ENCODE results near the gene TMEM200B. TPM values are rescaled to one million over a fixed set of nuclear protein-coding genes. Genes with fewer than 3 reads are reported as not detected.

The TMEM200B gene
- total RNA-seq (2022; extraction: Qiagen RNA extraction) = 0.08 to 0.20 TPM (median 0.08 TPM) in 5 replicates

GRCh38 chr1:29123887-29124365 lies at the start of gene TMEM200B:
TSS of gene TMEM200B (minus strand) at chr1:29123903. CDS start at chr1:29121828, 2,075 bp downstream.

Other genes starting within 250 kb of the TMEM200B start
- 3.4 to 5.4 TPM (median 4.6 TPM) in 5 replicates for gene EPB41, start 209.3 kb downstream of the TMEM200B start, total RNA-seq (2022; extraction: Qiagen RNA extraction)
- gene SRSF4, start 58.0 kb upstream of the TMEM200B start, total RNA-seq (2022; extraction: Qiagen RNA extraction) = 43.4 to 49.8 TPM (median 45.1 TPM) in 5 replicates
- gene MECR, start 107.0 kb upstream of the TMEM200B start, total RNA-seq (2022; extraction: Qiagen RNA extraction) = 17.6 to 23.3 TPM (median 22.1 TPM) in 5 replicates
- 7.2 to 9.1 TPM (median 8.4 TPM) in 5 replicates for gene PTPRU, start 112.6 kb upstream of the TMEM200B start, total RNA-seq (2022; extraction: Qiagen RNA extraction)

All from A549 treated with Hydrocortisone at 1 μM for 4 hours (cell line).